IMR-90 (cell line): ENCODE data around the gene HDAC10. TPM values are rescaled to one million over a fixed set of nuclear protein-coding genes. Genes with fewer than 3 reads are reported as not detected.
A peak's percentile ranks its signal among the peaks of the same experiment; 100 is the strongest.

ENCODE experiments used
- ATAC-seq: fragments of 200-7000 bp; cut with Tn5 transposase; 2 replicates; pipeline ENCODE4 v1.9.1; 2020; ENCODE audit warnings: low read depth, mild to moderate bottlenecking, moderate library complexity
- BruUV-seq: library from RNA; stranded (reverse); fragments of 400-500 nt; replicated peaks from 2 replicates; lab custom pipeline; 2021; lab: Mats Ljungman, UMichigan
- CTCF ChIA-PET: fragments of 300-600 bp; formaldehyde crosslinking; extraction: SDS; loops from one replicate; lab custom pipeline; 2021; ENCODE audit warnings: antibody characterized with exemption; lab: Yijun Ruan, JAX
- POLR2A ChIA-PET: fragments of 300-600 bp; sonication (Branson Sonifier 250); formaldehyde crosslinking; loops from one replicate; lab custom pipeline; 2022; ENCODE audit warnings: antibody characterized with exemption; ENCODE audit not compliant: unreplicated experiment; lab: Charles Lee
- DNase-seq: peaks from one replicate; pipeline ENCODE4 v3.0.0; 2013
- H2AFZ ChIP-seq: replicated peaks from 2 replicates; pipeline ENCODE3; 2013; ENCODE audit warnings: low read length, mild to moderate bottlenecking; ENCODE audit not compliant: poor library complexity
- H2AK5ac ChIP-seq: 2 replicates; pipeline ENCODE4 v1.6.1; 2013; ENCODE audit warnings: low read depth, low read length, inconsistent platforms
- H2AK9ac ChIP-seq: replicated peaks from 2 replicates; pipeline ENCODE3; 2013; ENCODE audit warnings: mild to moderate bottlenecking, low read depth, low read length, moderate library complexity; ENCODE audit not compliant: poor library complexity
- H2BK120ac ChIP-seq: 2 replicates; pipeline ENCODE4 v1.6.1; 2013; ENCODE audit warnings: low read depth, low read length, inconsistent platforms
- H2BK15ac ChIP-seq: 3 replicates; pipeline ENCODE4 v1.6.1; 2013; ENCODE audit warnings: low read depth, low read length, inconsistent platforms
- H2BK20ac ChIP-seq: 2 replicates; pipeline ENCODE4 v1.6.1; 2013; ENCODE audit warnings: low read depth, mild to moderate bottlenecking, inconsistent platforms, low read length, moderate library complexity
- H2BK5ac ChIP-seq: 2 replicates; pipeline ENCODE4 v1.6.1; 2013; ENCODE audit warnings: mild to moderate bottlenecking, low read depth, low read length, inconsistent platforms; ENCODE audit not compliant: poor library complexity, severe bottlenecking
- H3K14ac ChIP-seq: replicated peaks from 2 replicates; pipeline ENCODE4 v1.6.1; 2013; ENCODE audit warnings: low read depth, low read length, inconsistent platforms
- H3K18ac ChIP-seq: 2 replicates; pipeline ENCODE4 v1.6.1; 2013; ENCODE audit warnings: low read depth, low read length, control low read depth
- H3K23ac ChIP-seq: 2 replicates; pipeline ENCODE4 v1.6.1; 2013; ENCODE audit warnings: low read depth, low read length, inconsistent platforms
- H3K27ac ChIP-seq: 2 replicates; pipeline ENCODE4 v1.5.1; 2013; ENCODE audit warnings: mild to moderate bottlenecking, control low read depth, low read length; ENCODE audit not compliant: insufficient read depth
- H3K27me3 ChIP-seq: 2 replicates; pipeline ENCODE4 v1.6.1; 2013; ENCODE audit warnings: low read length; ENCODE audit not compliant: control insufficient read depth, insufficient read depth
- H3K36me3 ChIP-seq: 2 replicates; pipeline ENCODE4 v1.6.1; 2013; ENCODE audit warnings: low read length, mixed read lengths; ENCODE audit not compliant: control insufficient read depth, insufficient read depth
- H3K4ac ChIP-seq: 2 replicates; pipeline ENCODE4 v1.6.1; 2013; ENCODE audit warnings: low read depth, low read length, inconsistent platforms
- H3K4me1 ChIP-seq: 2 replicates; pipeline ENCODE4 v1.6.1; 2013; ENCODE audit warnings: low read length, mixed read lengths; ENCODE audit not compliant: control insufficient read depth, insufficient read depth
- H3K4me2 ChIP-seq: 2 replicates; pipeline ENCODE4 v1.6.1; 2013; ENCODE audit warnings: low read depth, mild to moderate bottlenecking, control low read depth, low read length, moderate library complexity
- H3K4me3 ChIP-seq: 2 replicates; pipeline ENCODE4 v1.5.1; 2013; ENCODE audit warnings: low read depth, mild to moderate bottlenecking, control low read depth, low read length, moderate library complexity; ENCODE audit not compliant: insufficient read depth
- H3K56ac ChIP-seq: 2 replicates; pipeline ENCODE4 v1.6.1; 2013; ENCODE audit warnings: low read length, inconsistent platforms; ENCODE audit not compliant: insufficient read depth; ENCODE audit errors: extremely low read depth
- H3K79me1 ChIP-seq, 2 experiments: 2 replicates each; pipeline ENCODE4 v1.6.1; 2013; ENCODE audit warnings: low read length in 2 of 2, inconsistent platforms in 1 of 2, low read depth in 1 of 2
- H3K9ac ChIP-seq: 2 replicates; pipeline ENCODE4 v1.6.1; 2013; ENCODE audit warnings: low read depth, low read length, control low read depth
- H3K9me1 ChIP-seq: 2 replicates; pipeline ENCODE4 v1.6.1; 2013; ENCODE audit warnings: low read length, inconsistent platforms; ENCODE audit not compliant: insufficient read depth
- H3K9me3 ChIP-seq: 2 replicates; pipeline ENCODE4 v1.6.1; 2013; ENCODE audit warnings: low read length; ENCODE audit not compliant: control insufficient read depth, insufficient read depth
- H4K20me1 ChIP-seq: 2 replicates; pipeline ENCODE4 v1.6.1; 2013; ENCODE audit warnings: low read length, inconsistent platforms; ENCODE audit not compliant: insufficient read depth
- H4K5ac ChIP-seq: 2 replicates; pipeline ENCODE4 v1.6.1; 2013; ENCODE audit warnings: mild to moderate bottlenecking, low read depth, low read length, control low read depth
- H4K8ac ChIP-seq, 2 experiments: 2 replicates each; pipeline ENCODE4 v1.6.1; 2013; ENCODE audit warnings: low read depth in 2 of 2, low read length in 2 of 2, control low read depth in 1 of 2, inconsistent platforms in 1 of 2
- H4K91ac ChIP-seq: 2 replicates; pipeline ENCODE4 v1.6.1; 2013; ENCODE audit warnings: low read depth, low read length, inconsistent platforms; ENCODE audit not compliant: insufficient read depth
- CEBPB ChIP-seq: IDR thresholded peaks from 2 replicates; pipeline ENCODE4 v1.6.1; 2012; ENCODE audit warnings: low read depth, low read length, improper control_type of control experiment
- FOS ChIP-seq: fragments of 150-350 bp; IDR thresholded peaks from 2 replicates; pipeline ENCODE4 v1.6.1; 2016; ENCODE audit warnings: low read depth, low read length
- MXI1 ChIP-seq: IDR thresholded peaks from 2 replicates; pipeline ENCODE4 v1.6.1; 2012; ENCODE audit warnings: low read depth, mild to moderate bottlenecking, low read length, moderate library complexity, borderline replicate concordance
- RCOR1 ChIP-seq: IDR thresholded peaks from 2 replicates; pipeline ENCODE4 v1.6.1; 2012; ENCODE audit warnings: mild to moderate bottlenecking, low read length, improper control_type of control experiment; ENCODE audit not compliant: insufficient replicate concordance
- WGBS, 2 experiments: methylation state at CpG; one replicate each; pipeline versions ENCODE4 v1.1.5 to v1.1.7; 2013; ENCODE audit warnings: missing lambda C conversion rate in 2 of 2; ENCODE audit not compliant: insufficient read length in 1 of 2; ENCODE audit errors: extremely low coverage in 2 of 2; 5-methylcytosine and 5-hydroxymethylcytosine counted together
- dilution Hi-C: fragments of 300-500 bp; cut with HindIII; formaldehyde crosslinking; loops from one replicate; pipeline ENCODE4 v1.14.3; 2018; ENCODE audit warnings: low sequenced_read_pairs; ENCODE audit not compliant: unreplicated experiment
- in situ Hi-C: fragments of 300-500 bp; cut with MboI; formaldehyde crosslinking; loops from 3 replicates; pipeline ENCODE4 v1.14.3; 2019; ENCODE audit warnings: low sequenced_read_pairs, inconsistent platforms, mixed read lengths
- intact Hi-C: fragments of 100-400 bp; cut with micrococcal nuclease; formaldehyde crosslinking; loops from 2 replicates; pipeline ENCODE4 v1.10.0; 2022
- polyA plus RNA-seq, 3 experiments: library from polyadenylated mRNA; depleted of rRNA; stranded (reverse); fragments of >200 nt; gene quantifications; 2 replicates each; pipeline ENCODE4 v1.2.3, GENCODE V29; 2012; ENCODE audit warnings: low replicate concordance in 1 of 3
- total RNA-seq: library from RNA; depleted of rRNA; stranded (reverse); fragments of >200 nt; gene quantifications from 2 replicates; pipeline ENCODE4 v1.2.3, GENCODE V29; 2012

HDAC10 gene
- total and polyA plus RNA-seq, 2 of the 4 experiments (the other 2 are of a cell fraction) = 3.9 to 35.7 TPM

DNA sequence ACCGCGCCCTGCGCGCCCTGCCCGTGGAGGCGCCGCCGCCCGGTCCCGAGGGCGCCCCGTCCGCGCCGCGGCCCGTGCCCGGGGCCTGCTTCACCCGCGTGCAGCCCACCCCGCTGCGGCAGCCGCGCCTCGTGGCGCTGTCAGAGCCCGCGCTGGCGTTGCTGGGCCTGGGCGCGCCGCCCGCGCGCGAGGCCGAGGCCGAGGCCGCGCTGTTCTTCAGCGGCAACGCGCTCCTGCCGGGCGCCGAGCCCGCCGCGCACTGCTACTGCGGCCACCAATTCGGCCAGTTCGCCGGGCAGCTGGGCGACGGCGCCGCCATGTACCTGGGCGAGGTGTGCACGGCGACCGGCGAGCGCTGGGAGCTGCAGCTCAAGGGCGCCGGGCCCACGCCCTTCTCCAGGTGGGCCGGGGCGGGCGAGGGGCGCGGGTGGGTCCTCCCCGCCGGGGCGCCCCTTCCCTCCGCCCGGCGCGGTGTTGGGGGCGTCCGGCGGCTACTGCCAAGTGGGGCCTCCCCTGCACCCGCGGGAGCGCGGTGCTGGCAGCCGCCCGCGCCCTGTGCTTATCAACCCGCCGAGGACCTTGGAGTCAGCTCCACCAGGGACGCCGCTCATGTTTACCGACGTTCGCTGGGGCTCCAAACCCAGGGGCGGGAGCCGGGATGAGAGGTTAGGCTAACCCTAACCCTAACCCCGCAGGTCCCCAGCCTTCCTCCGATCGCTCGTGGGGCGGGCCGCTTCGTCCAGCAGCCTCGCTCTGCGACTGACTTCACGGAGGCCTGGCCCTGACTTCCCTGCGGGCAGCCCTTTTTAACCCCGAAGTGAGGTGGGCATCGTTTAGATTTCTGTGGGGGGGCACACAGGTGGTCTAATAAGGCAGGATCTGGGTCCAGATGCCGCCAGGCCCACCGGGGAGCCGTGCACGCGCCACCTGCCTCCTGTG, 49.6 kb downstream of the HDAC10 start:
- H3K4ac ChIP-seq = peak overlapping the region; percentile 42; the same call in 1 of the 2 replicates
- H3K9me1 ChIP-seq = 0 out of 2 replicates have a peak, but pooled peaks cover 2% of the 10 kb centered on the region
- H2BK5ac ChIP-seq = peak overlapping the region; percentile 56
- H4K5ac ChIP-seq = no peak overlapping the region
- peak overlapping the region; percentile 96 for H2AK9ac ChIP-seq
- no peaks in the 10 kb centered on the region for H3K27me3 ChIP-seq
- H3K4me1 ChIP-seq = peaks cover 4% of the 10 kb centered on the region; the same call in 1 of the 2 replicates
- peak overlapping the region; percentile 31 for H3K23ac ChIP-seq
- peak overlapping the region; percentile 93 for H3K4me2 ChIP-seq
- H4K20me1 ChIP-seq = peaks cover 13% of the 10 kb centered on the region
- H4K91ac ChIP-seq = no peak overlapping the region
- H2AK5ac ChIP-seq = no peak overlapping the region
- peak overlapping the region; percentile 94 for H2AFZ ChIP-seq
- peaks cover 41 to 51% of the 10 kb centered on the region in 2 experiments for H3K79me1 ChIP-seq
- dilution Hi-C loops = no loop called here
- H2BK20ac ChIP-seq = no peak overlapping the region
- no peak overlapping the region for H2BK120ac ChIP-seq
- H4K8ac ChIP-seq = 0 out of 4 replicates have a peak overlapping the region, but pooled peaks of 1 of the 2 experiments have one; percentile 65
- TF ChIP-seq FOS (no peak), CEBPB (no peak), MXI1 (peak; percentile 81; the same call in 1 of the 2 replicates), RCOR1 (no peak)
- peak overlapping the region; percentile 92 for H3K4me3 ChIP-seq
- H2BK15ac ChIP-seq = no peak overlapping the region
- BruUV-seq = no TSS peak
- H3K18ac ChIP-seq = no peak overlapping the region
- peak overlapping the region; percentile 68; the same call in 1 of the 2 replicates for H3K27ac ChIP-seq
- WGBS, 2 experiments = 1% methylated on average over 48 of the region's 115 CpGs; no CpG with 5 or more reads in 1 of the 2 experiments
- peak overlapping the region; percentile 69 for H3K9ac ChIP-seq
- in situ Hi-C loops = loop anchor here (25.0 kb wide), 1 partner anchor 389 kb away; no protein-coding TSS in a partner anchor
- peak; percentile 36 for ATAC-seq
- no peak for DNase-seq
- H3K56ac ChIP-seq = no peak overlapping the region
- ChIA-PET POLR2A (no interaction called here), CTCF (no interaction called here)
- no peaks in the 10 kb centered on the region for H3K9me3 ChIP-seq
- no peak overlapping the region for H3K14ac ChIP-seq
- H3K36me3 ChIP-seq = peaks cover 22% of the 10 kb centered on the region
- intact Hi-C loops = loop anchor here (10.0 kb wide), 1 partner anchor 227 kb away; no protein-coding TSS in a partner anchor
